Natural killer cell (primary cell): Measurements from ENCODE around the gene BBC3. TPM values are rescaled to one million over a fixed set of nuclear protein-coding genes. Genes with fewer than 3 reads are reported as not detected.

Source experiments
- ATAC-seq, 3 donors: fragments of 150-1000 bp in 2 of 3; fragments of 200-7000 bp in 1 of 3; cut with Tn5 transposase; 1 replicate in 1 of 3; 2 replicates in 2 of 3; pipeline ENCODE4 v1.10.0; 2021; ENCODE audit warnings: mild to moderate bottlenecking in 2 of 3, moderate library complexity in 2 of 3
- DNase-seq, 2 donors: peaks; one replicate each; pipeline versions ENCODE4 v3.0.0 to v3.0.0-alpha.2; 2013 to 2021; ENCODE audit warnings: mixed read lengths in 1 of 2
- H3K27ac ChIP-seq: one replicate; pipeline ENCODE4 v1.5.1; 2013; ENCODE audit warnings: mild to moderate bottlenecking, low read length
- H3K27me3 ChIP-seq: one replicate; pipeline ENCODE4 v1.6.1; 2013; ENCODE audit warnings: low read length; ENCODE audit not compliant: control insufficient read depth, insufficient read depth
- H3K36me3 ChIP-seq: one replicate; pipeline ENCODE4 v1.6.1; 2013; ENCODE audit warnings: low read length; ENCODE audit not compliant: control insufficient read depth, insufficient read depth
- H3K4me1 ChIP-seq: one replicate; pipeline ENCODE4 v1.6.1; 2013; ENCODE audit warnings: low read length; ENCODE audit not compliant: control insufficient read depth, insufficient read depth
- H3K4me3 ChIP-seq: one replicate; pipeline ENCODE4 v1.5.1; 2013; ENCODE audit warnings: low read length
- H3K9me3 ChIP-seq: one replicate; pipeline ENCODE4 v1.6.1; 2013; ENCODE audit warnings: low read length; ENCODE audit not compliant: control insufficient read depth, insufficient read depth
- H3K27ac Mint-ChIP-seq, 2 donors: one replicate each; pipeline ENCODE4 v1.8.0; 2022; ENCODE audit warnings: mild to moderate bottlenecking in 2 of 2, mixed read lengths in 2 of 2, moderate library complexity in 1 of 2
- H3K27me3 Mint-ChIP-seq, 2 donors: one replicate each; pipeline ENCODE4 v1.8.0; 2022; ENCODE audit warnings: low read depth in 2 of 2, mixed read lengths in 2 of 2
- H3K36me3 Mint-ChIP-seq: one replicate; pipeline ENCODE4 v1.8.0; 2022; ENCODE audit warnings: mixed read lengths
- H3K4me1 Mint-ChIP-seq, 2 donors: one replicate each; pipeline ENCODE4 v1.8.0; 2022; ENCODE audit warnings: mixed read lengths in 2 of 2
- H3K4me3 Mint-ChIP-seq: one replicate; pipeline ENCODE4 v1.8.0; 2022; ENCODE audit warnings: mild to moderate bottlenecking, moderate library complexity, mixed read lengths
- H3K9me3 Mint-ChIP-seq, 2 donors: one replicate each; pipeline ENCODE4 v1.8.0; 2022; ENCODE audit warnings: mixed read lengths in 2 of 2
- WGBS: methylation state at CpG from one replicate; pipeline ENCODE4 v1.1.7; 2013; ENCODE audit warnings: missing lambda C conversion rate; ENCODE audit not compliant: insufficient coverage; 5-methylcytosine and 5-hydroxymethylcytosine counted together
- intact Hi-C: fragments of 100-400 bp; cut with micrococcal nuclease; formaldehyde crosslinking; loops from one replicate; pipeline ENCODE4 v1.14.2; 2022
- total RNA-seq, 4 donors: library from RNA; stranded (reverse); fragments of 120-200 nt in 1 of 4; gene quantifications; one replicate each; pipeline versions ENCODE4 v1.2.3 to v1.2.4, GENCODE V29; 2013 to 2022
- TF ChIP-seq, protein P1 (sequence below): fragments of 200-600 bp; IDR thresholded peaks from one replicate; pipeline ENCODE4 v1.8.0; 2022; ENCODE audit warnings: antibody characterized with exemption

BBC3 gene
- total RNA-seq, 3 donors from 2014 or later (not counting 1 experiment from before 2014, with no cell fraction given) = 39.9 to 45.1 (median 43.9) TPM

DNA sequence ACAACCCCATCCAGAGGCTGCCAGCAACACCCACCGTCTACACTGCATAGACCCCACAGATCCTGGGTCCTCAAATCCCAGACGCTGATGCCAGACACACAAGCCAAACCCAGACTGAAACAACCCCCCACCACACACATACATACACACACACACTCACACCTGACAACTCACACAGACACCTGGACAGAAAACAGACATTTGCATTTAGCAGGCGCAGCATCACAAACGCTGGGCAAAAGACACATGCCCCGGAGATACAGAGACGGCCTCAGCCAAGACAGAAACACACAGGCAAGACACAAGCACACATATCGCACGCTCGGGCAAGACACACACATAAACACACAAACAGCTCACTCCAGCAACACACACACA, 1.3 kb downstream of the BBC3 start:
- intact Hi-C loops = loop anchor here (5.0 kb wide), 3 partner anchors 43 to 117 kb away; partner anchors contain the start of genes INAFM1 and ZC3H4
- ATAC-seq (no peak), DNase-seq (peak in 1 of 2 donors; percentile 69)
- TF ChIP-seq, protein P1, sequence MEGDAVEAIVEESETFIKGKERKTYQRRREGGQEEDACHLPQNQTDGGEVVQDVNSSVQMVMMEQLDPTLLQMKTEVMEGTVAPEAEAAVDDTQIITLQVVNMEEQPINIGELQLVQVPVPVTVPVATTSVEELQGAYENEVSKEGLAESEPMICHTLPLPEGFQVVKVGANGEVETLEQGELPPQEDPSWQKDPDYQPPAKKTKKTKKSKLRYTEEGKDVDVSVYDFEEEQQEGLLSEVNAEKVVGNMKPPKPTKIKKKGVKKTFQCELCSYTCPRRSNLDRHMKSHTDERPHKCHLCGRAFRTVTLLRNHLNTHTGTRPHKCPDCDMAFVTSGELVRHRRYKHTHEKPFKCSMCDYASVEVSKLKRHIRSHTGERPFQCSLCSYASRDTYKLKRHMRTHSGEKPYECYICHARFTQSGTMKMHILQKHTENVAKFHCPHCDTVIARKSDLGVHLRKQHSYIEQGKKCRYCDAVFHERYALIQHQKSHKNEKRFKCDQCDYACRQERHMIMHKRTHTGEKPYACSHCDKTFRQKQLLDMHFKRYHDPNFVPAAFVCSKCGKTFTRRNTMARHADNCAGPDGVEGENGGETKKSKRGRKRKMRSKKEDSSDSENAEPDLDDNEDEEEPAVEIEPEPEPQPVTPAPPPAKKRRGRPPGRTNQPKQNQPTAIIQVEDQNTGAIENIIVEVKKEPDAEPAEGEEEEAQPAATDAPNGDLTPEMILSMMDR = no peak
- Histone ChIP-seq H3K36me3 (no peaks in the 10 kb centered on the region), H3K9me3 (no peaks in the 10 kb centered on the region), H3K27ac (peak overlapping the region; percentile 69), H3K27me3 (no peaks in the 10 kb centered on the region), H3K4me1 (peaks cover 61% of the 10 kb centered on the region), H3K4me3 (peak overlapping the region; percentile 50)
- no peak overlapping the region for H3K4me3 Mint-ChIP-seq
- no peaks in the 10 kb centered on the region for H3K36me3 Mint-ChIP-seq
- peaks cover 24 to 35% of the 10 kb centered on the region in 2 donors for H3K4me1 Mint-ChIP-seq
- peaks cover 0 to 2% of the 10 kb centered on the region in 2 donors for H3K27me3 Mint-ChIP-seq
- WGBS = 7% methylated on average over 9 of the region's 9 CpGs
- H3K9me3 Mint-ChIP-seq = no peaks in the 10 kb centered on the region
- no peak overlapping the region for H3K27ac Mint-ChIP-seq

DNA sequence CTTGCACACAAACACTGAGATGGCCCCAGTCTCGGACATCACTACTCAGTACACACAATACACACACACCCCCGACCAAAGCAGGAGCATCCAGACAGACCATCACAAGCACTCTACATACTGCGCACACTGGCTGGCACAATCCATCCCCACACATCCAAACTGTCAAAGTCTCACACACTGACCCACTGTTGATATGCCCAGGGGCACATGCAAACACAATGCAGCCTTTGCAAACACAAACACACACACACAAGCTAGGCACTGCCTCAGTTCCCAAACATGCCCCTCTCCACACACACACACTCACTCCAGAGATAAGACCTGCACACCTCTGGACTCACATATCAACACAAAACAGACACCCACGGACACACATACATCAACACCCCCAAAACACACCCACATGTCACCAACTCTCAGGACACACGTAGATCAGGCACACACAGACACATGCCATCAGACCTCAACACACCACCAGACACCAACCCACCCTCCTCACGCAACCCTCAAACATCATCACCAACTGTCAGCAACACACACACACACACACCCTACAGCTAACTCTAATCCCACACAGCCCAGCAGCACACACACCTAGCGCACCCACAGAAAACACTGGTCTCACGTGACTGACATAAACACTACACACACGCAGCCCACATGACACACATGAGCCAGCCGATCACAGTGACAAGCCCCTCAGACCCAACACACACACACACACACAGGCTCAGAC, 1.9 kb downstream of the BBC3 start:
- WGBS = 17% methylated on average over 10 of the region's 10 CpGs

GRCh38 chr19:47228168-47228936, 2.6 kb downstream of the BBC3 start:
- no peaks in the 10 kb centered on the region for H3K9me3 Mint-ChIP-seq
- H3K4me3 Mint-ChIP-seq = peak overlapping the region; percentile 85
- ATAC-seq (peak in 1 of 3 donors; percentile 11), DNase-seq (peak; percentile 60 to 67)
- no peaks in the 10 kb centered on the region for H3K9me3 ChIP-seq
- H3K36me3 ChIP-seq = no peaks in the 10 kb centered on the region
- peak overlapping the region; percentile 96 for H3K27ac ChIP-seq
- 5% methylated on average over 49 of the region's 50 CpGs for WGBS
- H3K4me3 ChIP-seq = peak overlapping the region; percentile 50
- H3K27me3 ChIP-seq = no peaks in the 10 kb centered on the region
- peaks cover 61% of the 10 kb centered on the region for H3K4me1 ChIP-seq
- TF ChIP-seq, protein P1 = no peak
- intact Hi-C loops = loop anchor here (5.0 kb wide), 3 partner anchors 44 to 116 kb away; partner anchors contain the start of genes INAFM1 and ZC3H4
- H3K27me3 Mint-ChIP-seq = peaks cover 0 to 2% of the 10 kb centered on the region in 2 donors
- H3K27ac Mint-ChIP-seq = no peak overlapping the region
- H3K4me1 Mint-ChIP-seq = peaks cover 24 to 35% of the 10 kb centered on the region in 2 donors
- no peaks in the 10 kb centered on the region for H3K36me3 Mint-ChIP-seq

More for the DNA sequence above, 1.9 kb downstream of the BBC3 start:
- Histone ChIP-seq H3K4me3 (peak overlapping the region; percentile 50), H3K27me3 (no peaks in the 10 kb centered on the region), H3K27ac (peak overlapping the region; percentile 69), H3K36me3 (no peaks in the 10 kb centered on the region), H3K4me1 (peaks cover 61% of the 10 kb centered on the region), H3K9me3 (no peaks in the 10 kb centered on the region)
- intact Hi-C loops = loop anchor here (5.0 kb wide), 3 partner anchors 43 to 117 kb away; partner anchors contain the start of genes INAFM1 and ZC3H4
- no peak overlapping the region for H3K27ac Mint-ChIP-seq
- no peak overlapping the region for H3K4me3 Mint-ChIP-seq
- H3K36me3 Mint-ChIP-seq = no peaks in the 10 kb centered on the region
- DNase-seq (peak; percentile 52 to 73), ATAC-seq (peak in 1 of 3 donors; percentile 5)
- TF ChIP-seq, protein P1 = no peak
- no peaks in the 10 kb centered on the region for H3K9me3 Mint-ChIP-seq
- H3K27me3 Mint-ChIP-seq = peaks cover 0 to 2% of the 10 kb centered on the region in 2 donors
- H3K4me1 Mint-ChIP-seq = peaks cover 24 to 35% of the 10 kb centered on the region in 2 donors
